Measurements from ENCODE around the gene MICU2.

MICU2 gene

DNA sequence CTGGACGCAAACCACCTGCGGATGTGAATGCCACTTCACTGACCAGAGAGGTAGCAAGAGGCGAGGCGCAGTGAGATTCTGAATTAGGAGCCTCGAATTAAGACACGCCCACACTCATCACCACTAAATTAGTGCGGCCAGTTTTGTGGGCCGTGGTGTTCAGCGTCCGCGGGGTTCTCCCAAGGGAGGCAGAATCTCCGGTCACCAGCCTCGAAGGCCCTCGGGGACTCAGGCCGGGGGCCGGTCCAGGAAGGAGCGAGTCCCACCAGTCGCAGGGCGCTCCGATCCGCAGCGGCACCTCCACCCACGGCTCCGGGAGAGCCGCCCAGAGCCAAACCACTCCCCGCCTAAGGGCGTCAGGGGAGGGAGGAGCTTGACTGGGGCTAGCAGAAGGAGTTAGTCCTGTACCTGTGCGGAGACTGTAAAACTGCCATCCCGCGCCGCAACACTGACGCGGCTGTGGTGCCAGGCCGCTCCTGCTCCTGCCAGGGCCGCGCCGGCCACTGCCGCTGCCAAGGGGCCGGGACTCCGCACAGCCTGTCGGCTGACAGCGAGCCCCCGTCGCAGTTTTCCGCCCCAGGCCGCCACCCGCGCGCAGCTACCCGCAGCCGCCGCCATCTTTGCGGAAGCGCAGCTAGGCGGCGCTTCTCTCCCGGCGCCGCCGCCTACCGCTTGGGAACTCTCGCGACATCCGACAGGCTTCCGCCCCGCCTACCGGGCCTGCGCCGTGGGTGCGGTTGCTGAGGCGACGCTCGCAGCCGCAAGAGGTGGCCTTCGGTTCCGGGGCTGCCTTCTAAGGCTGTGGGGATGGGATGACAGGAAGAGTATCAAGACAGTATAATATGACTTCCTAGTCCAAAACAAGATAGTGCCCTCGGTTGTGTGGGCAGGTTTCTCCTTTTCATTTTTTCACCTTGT, at the start of gene MICU2:
MICU2 (minus strand) TSS at position 640 of the 918 bp plus-strand sequence; CDS start at position 618, 22 bp downstream.
- in situ Hi-C loops (cut with MboI; ENCODE audit: low sequenced_read_pairs) = no loop called here

- in situ Hi-C loops (cut with MboI; ENCODE audit: low sequenced_read_pairs) = no loop called here
Measured at GRCh38 chr13:21641629-21642028, 37.7 kb upstream of the MICU2 start.

GRCh38 chr13:21639561-21639960, 35.6 kb upstream of the MICU2 start:
- in situ Hi-C loops (cut with MboI; ENCODE audit: low sequenced_read_pairs) = no loop called here

DNA sequence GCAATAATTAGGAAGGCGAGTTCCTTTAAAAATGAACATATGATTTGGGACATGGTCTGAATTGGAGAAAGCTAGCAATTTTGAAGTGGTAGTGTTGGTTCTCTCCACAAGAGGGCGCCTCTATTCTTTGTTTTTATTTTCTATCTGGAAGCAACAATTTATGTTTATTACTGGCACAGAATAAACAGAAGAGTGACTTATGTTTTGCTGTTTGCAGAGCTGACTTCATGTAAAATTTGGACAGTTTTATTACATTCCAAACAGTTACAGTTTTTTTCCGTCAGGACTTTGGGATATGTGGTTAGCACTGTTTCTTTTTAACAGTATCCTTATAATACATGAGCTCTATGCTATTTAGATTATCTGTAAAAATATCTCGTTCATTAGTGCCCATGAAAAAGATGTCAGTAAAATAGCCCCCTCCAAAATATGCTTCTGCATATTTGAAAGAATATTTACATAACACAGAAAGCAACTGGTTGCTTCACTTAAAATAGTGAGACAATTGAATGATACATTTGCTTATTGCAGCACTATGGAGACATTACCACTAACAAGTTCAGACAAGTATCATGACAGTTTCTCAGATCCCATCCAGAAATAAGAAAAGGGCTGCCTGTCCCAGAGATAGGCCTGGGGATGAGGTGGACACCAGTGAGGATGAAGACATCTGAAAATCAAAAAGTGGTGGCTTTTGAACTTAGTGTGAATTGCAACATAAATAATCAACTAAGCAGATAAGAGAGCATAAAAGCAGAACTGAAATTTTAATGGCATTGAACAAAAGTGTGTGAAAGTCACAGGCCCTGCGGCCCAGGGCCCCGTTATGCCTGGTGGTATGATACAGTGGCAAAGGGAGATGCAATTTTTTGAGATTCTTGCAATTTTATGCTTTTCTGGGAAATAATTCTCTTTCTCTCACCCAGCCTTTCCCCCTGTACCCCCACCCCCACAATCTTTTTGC, 34.6 kb upstream of the MICU2 start:
- in situ Hi-C loops (cut with MboI; ENCODE audit: low sequenced_read_pairs) = no loop called here

DNA sequence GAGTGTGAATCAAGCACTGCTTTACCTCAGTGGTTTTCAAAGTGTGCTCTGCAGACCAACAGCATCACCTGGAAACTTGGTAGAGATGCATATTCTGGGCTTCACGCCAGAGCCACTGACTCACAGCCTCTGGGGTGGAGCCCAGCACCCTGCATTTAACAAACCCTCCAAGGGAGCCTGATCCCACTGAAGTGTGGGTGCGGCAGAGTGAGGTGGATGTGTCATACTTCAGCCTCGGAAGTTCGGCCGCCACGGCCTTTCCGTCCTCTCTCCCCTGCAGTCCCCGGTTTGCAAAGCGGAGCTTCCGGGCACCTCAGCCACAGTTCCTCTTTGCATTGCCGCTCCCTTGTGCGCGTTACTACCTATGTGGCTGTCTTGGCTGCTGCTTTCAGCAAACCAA, 33.3 kb upstream of the MICU2 start:
- in situ Hi-C loops (cut with MboI; ENCODE audit: low sequenced_read_pairs) = no loop called here

DNA sequence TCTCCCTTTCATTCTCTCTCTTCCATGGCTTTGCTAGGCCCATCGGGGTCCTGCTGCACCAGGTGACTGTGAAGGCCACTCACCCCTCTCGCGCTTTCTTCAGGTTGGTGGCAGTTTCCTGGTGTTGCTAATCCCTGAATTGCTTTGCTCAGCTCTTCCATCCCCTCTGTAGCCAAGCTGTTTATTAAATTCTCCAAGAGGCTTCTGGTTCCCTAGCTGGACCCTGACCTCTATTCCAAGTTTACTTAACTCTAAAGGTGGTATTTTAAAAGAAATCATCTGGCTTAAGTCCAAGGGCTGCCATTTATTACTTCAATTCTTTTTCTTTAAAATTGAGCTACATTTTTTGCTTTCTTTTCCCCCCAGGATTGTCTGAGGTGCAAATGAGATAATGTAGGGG, 32.7 kb upstream of the MICU2 start:
- in situ Hi-C loops (cut with MboI; ENCODE audit: low sequenced_read_pairs) = no loop called here

- in situ Hi-C loops (cut with MboI; ENCODE audit: low sequenced_read_pairs) = no loop called here
Measured at GRCh38 chr13:21632196-21632595, 28.2 kb upstream of the MICU2 start.

GRCh38 chr13:21625366-21625765, 21.4 kb upstream of the MICU2 start:
- in situ Hi-C loops (cut with MboI; ENCODE audit: low sequenced_read_pairs) = no loop called here

GRCh38 chr13:21620861-21621260, 16.9 kb upstream of the MICU2 start:
- in situ Hi-C loops (cut with MboI; ENCODE audit: low sequenced_read_pairs) = no loop called here

DNA sequence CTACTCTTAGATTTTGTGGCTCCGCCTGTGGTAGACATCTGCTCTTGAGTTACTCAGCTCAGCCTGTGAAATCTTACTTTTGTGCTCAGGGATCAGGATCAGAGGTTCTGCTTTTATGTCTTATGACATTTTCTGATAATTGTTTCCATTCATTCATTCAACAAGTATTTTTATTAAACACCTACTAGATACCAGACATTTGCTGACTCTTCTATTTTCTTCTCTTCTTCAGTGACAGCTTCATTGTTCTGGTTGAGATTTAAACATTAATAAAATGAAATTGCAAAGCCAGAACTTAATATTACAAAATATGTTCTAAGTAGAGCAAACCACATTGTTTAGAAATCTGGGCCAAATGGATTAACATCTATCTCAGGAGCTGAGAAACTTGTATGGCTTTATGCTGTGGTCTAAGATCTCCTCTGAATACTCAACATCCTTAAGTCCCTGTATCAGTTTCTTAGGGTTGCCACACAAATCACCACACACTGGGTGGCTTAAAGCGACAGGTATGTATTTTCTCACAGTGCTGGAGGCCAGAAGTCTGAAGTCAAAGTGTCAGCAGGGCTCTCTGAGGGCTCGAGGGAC, 15.8 kb upstream of the MICU2 start:
- in situ Hi-C loops (cut with MboI; ENCODE audit: low sequenced_read_pairs) = no loop called here

DNA sequence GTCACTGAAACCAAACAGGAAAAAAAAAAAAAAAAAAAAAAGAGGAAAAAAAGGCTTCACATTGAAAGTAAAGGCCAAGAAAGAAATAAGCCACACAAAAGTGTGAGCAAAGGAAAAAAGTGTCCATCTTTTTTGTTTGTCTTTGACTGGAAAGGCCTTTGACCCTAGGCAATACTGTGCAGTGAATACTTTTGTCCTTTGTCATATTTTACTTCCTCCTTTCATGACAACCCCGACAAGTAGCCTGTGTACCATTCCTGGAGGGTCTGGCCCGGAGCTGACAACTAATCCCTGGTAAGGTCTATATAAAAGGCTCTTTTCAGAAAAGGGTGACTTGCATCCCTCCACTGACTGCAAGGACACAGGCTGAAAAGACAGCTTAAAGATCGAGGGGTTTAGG, 12.9 kb upstream of the MICU2 start:
- in situ Hi-C loops (cut with MboI; ENCODE audit: low sequenced_read_pairs) = no loop called here

- in situ Hi-C loops (cut with MboI; ENCODE audit: low sequenced_read_pairs) = no loop called here
Measured at GRCh38 chr13:21616205-21616866, 12.4 kb upstream of the MICU2 start.

DNA sequence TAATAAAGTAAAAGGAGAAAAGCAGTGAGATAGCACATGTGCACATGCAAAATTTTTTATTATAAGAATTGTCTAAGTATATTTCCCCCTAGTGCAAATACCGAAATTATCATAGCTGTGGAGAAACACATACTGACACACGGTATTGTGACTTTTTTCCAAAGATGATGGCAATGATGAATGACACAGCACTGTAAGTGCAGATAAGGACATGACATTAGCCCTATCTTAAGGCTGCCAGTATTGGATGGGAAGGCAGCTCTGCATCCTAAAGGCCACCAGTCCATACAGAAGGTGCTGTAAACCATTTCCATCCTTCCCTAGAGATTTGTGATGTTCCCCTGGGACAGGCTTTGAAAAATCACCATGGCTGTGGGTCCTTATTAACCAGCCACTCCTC, 11.5 kb upstream of the MICU2 start:
- in situ Hi-C loops (cut with MboI; ENCODE audit: low sequenced_read_pairs) = no loop called here

- in situ Hi-C loops (cut with MboI; ENCODE audit: low sequenced_read_pairs) = no loop called here
Measured at GRCh38 chr13:21613791-21614190, 9.8 kb upstream of the MICU2 start.

GRCh38 chr13:21611385-21611784, 7.4 kb upstream of the MICU2 start:
- in situ Hi-C loops (cut with MboI; ENCODE audit: low sequenced_read_pairs) = no loop called here

DNA sequence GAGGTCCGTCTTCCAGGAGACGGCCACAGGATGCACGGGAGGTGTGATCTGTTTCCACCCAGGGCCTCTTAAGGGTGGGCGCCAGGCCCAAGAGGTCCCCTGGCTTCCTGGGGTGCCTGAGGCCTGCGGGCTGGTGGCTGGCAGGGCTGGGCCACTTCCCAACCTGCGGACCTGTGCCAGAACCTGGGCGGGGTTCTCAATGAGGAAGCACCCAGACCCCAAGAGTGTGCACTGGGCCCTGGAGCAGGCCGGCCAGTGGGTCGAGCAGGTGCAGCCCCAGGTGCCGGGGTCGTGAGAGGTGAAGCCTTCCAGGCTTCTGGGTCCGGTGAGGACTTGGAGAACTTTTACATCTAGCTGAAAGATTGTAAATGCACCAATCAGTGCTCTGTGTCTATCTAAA, 6.7 kb upstream of the MICU2 start:
- in situ Hi-C loops (cut with MboI; ENCODE audit: low sequenced_read_pairs) = no loop called here

DNA sequence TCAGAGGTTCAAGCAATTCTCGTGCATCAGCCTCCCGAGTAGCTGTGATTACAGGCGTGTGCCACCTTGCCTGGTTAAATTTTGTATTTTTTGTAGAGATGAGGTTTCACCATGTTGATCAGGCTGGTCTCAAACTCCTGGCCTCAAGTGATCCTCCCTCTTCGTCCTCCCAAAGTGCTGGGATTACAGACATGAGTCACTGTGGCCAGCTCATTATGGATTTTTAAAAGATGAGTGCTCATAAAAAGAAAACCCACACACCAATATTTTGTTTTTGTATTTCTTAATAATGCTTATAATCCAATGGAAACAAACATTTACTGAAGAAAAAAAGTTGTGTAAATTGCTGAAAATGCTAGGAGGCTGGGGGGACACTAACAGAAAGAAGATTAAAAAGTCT, 5.0 kb upstream of the MICU2 start:
- in situ Hi-C loops (cut with MboI; ENCODE audit: low sequenced_read_pairs) = no loop called here

DNA sequence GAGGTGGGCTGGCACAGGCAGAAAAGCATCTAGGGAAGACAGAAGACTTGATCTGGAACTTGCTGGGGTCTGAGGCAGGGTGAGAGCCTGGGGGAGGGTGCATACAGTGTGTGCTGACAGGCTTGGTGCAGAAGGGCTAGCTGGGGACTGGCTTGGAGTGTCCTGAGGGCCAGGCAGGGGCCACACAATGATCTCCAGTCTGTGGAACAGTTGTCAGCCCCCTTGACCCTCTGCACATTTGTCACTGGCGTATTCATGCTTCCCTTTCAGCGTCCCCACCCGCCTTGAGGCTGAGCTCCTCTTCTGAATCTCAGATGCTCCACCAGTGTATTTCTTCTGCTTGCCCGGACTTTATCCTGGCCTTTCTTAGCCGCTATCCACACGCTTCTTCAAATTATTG, 2.8 kb upstream of the MICU2 start:
- in situ Hi-C loops (cut with MboI; ENCODE audit: low sequenced_read_pairs) = no loop called here

DNA sequence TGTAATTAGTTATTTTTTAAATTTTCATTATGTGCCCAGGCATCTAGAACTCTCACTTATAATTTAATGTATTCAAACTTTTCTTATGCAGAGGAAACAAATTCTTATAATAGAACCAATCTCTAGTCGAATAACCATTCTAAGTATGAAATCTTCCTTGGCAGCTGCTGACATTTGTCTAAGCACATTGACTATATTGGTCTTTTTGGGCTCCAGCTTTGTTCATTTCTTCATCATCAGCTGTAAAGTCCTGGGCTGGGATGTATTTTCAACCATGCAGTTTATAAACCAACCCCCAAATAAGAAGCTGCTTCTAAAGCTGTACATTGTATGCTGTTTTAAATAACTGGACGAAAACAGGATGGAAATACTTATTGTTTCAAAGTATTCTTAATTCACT, 2.3 kb upstream of the MICU2 start:
- in situ Hi-C loops (cut with MboI; ENCODE audit: low sequenced_read_pairs) = no loop called here

GRCh38 chr13:21596722-21597121, 7.2 kb downstream of the MICU2 start:
- in situ Hi-C loops (cut with MboI; ENCODE audit: low sequenced_read_pairs) = no loop called here

DNA sequence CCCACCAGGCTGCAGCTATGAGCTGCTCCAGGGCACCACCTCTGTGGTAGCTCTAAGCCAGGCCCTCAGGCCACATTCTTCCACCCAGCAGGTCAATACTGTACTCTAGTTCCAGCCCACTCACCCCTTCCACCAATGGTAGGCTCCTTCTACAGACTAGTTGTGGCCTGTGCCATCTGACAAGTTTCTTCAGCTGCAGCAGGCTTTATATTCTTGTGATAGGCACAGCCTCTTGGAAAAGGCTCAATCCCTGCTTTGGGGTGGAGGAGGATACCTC, 8.5 kb downstream of the MICU2 start:
- in situ Hi-C loops (cut with MboI; ENCODE audit: low sequenced_read_pairs) = no loop called here
